Endothelial cell of umbilical vein (primary cell): ENCODE results near the gene EIF3K. TPM values are rescaled to one million over a fixed set of nuclear protein-coding genes. Genes with fewer than 3 reads are reported as not detected.

Experiments used
- BruUV-seq: library from RNA; stranded (reverse); fragments of 400-500 nt; replicated peaks from 2 replicates; lab custom pipeline; 2021; lab: Mats Ljungman, UMichigan
- CTCF ChIA-PET: fragments of 300-600, 350-600 bp; sonication (Branson Sonifier 250); formaldehyde crosslinking; loops from one replicate; lab custom pipeline; 2021; ENCODE audit warnings: antibody characterized with exemption, inconsistent platforms; lab: Charles Lee
- POLR2A ChIA-PET: fragments of 300-600, 350-600 bp; sonication (Branson Sonifier 250); formaldehyde crosslinking; loops from one replicate; lab custom pipeline; 2021; ENCODE audit warnings: antibody characterized with exemption, inconsistent platforms; lab: Charles Lee
- DNase-seq: peaks from one replicate; pipeline ENCODE4 v3.0.0-alpha.2; 2011; ENCODE audit warnings: low read depth, low spot score
- FAIRE-seq: peaks from 2 replicates; lab custom pipeline; 2011; peaks lifted over from hg19 to GRCh38; lab: Jason Lieb, UNC
- H2AFZ ChIP-seq: 2 replicates; pipeline ENCODE4 v1.6.0; 2012; ENCODE audit warnings: low read depth, low read length, control low read depth, inconsistent platforms
- H3K27ac ChIP-seq: 2 replicates; pipeline ENCODE4 v1.5.1; 2011; ENCODE audit warnings: low read depth, mild to moderate bottlenecking, control low read depth, low read length, moderate library complexity; ENCODE audit not compliant: insufficient read depth
- H3K27me3 ChIP-seq, 2 experiments: 2 replicates each; pipeline versions ENCODE4 v1.6.0 to v1.6.1; 2011; ENCODE audit warnings: low read length in 2 of 2, mixed read lengths in 1 of 2; ENCODE audit not compliant: control insufficient read depth in 2 of 2, insufficient read depth in 2 of 2
- H3K36me3 ChIP-seq, 2 experiments: 2 replicates in 1 of 2; 3 replicates in 1 of 2; pipeline ENCODE4 v1.5.1; 2011; ENCODE audit warnings: low read length in 2 of 2, mild to moderate bottlenecking in 1 of 2, moderate library complexity in 1 of 2; ENCODE audit not compliant: control insufficient read depth in 2 of 2, insufficient read depth in 2 of 2; ENCODE audit errors: extremely low read depth in 1 of 2
- H3K4me1 ChIP-seq: 3 replicates; pipeline ENCODE4 v1.5.1; 2011; ENCODE audit warnings: mild to moderate bottlenecking, low read length; ENCODE audit not compliant: control insufficient read depth, insufficient read depth; ENCODE audit errors: extremely low read depth
- H3K4me2 ChIP-seq: 2 replicates; pipeline ENCODE4 v1.6.1; 2011; ENCODE audit warnings: low read length, control low read depth, mixed read lengths; ENCODE audit not compliant: insufficient read depth
- H3K4me3 ChIP-seq, 3 experiments: fragments of 200-600 bp in 1 of 3; sonication (generic), shearing (Covaris generic) in 1 of 3; replicated peaks in 1 of 3; 2 replicates each; pipeline ENCODE4 v1.5.1; 2011 to 2016; ENCODE audit warnings: control low read depth in 3 of 3, low read length in 3 of 3, mild to moderate bottlenecking in 2 of 3, inconsistent platforms in 1 of 3, low read depth in 1 of 3, moderate library complexity in 1 of 3; ENCODE audit not compliant: insufficient read depth in 1 of 3
- H3K79me2 ChIP-seq: 2 replicates; pipeline ENCODE4 v1.6.0; 2012; ENCODE audit warnings: low read length, inconsistent platforms; ENCODE audit not compliant: control insufficient read depth, insufficient read depth
- H3K9ac ChIP-seq: replicated peaks from 2 replicates; pipeline ENCODE3; 2011; ENCODE audit warnings: low read length, control low read depth; ENCODE audit not compliant: insufficient read depth; ENCODE audit errors: extremely low read depth
- H3K9me1 ChIP-seq: replicated peaks from 3 replicates; pipeline ENCODE4 v1.6.0; 2011; ENCODE audit warnings: mild to moderate bottlenecking, low read length; ENCODE audit not compliant: control insufficient read depth, insufficient read depth; ENCODE audit errors: extremely low read depth
- H3K9me3 ChIP-seq: replicated peaks from 2 replicates; pipeline ENCODE4 v1.5.1; 2012; ENCODE audit warnings: low read length, inconsistent platforms; ENCODE audit not compliant: control insufficient read depth, insufficient read depth
- H4K20me1 ChIP-seq: replicated peaks from 2 replicates; pipeline ENCODE3; 2011; ENCODE audit warnings: mild to moderate bottlenecking, low read length; ENCODE audit not compliant: control insufficient read depth, insufficient read depth; ENCODE audit errors: extremely low read depth
- CTCF ChIP-seq, 2 donors: IDR thresholded peaks; 1 replicate in 1 of 2; 2 replicates in 1 of 2; pipeline ENCODE4 v1.5.1; 2011; ENCODE audit warnings: low read length in 2 of 2, mild to moderate bottlenecking in 2 of 2, moderate library complexity in 2 of 2, control low read depth in 1 of 2, inconsistent platforms in 1 of 2, low read depth in 1 of 2; ENCODE audit not compliant: insufficient read depth in 1 of 2; ENCODE audit errors: extremely low read depth in 1 of 2
- EZH2 ChIP-seq: IDR thresholded peaks from 2 replicates; pipeline ENCODE4 v1.6.1; 2012; ENCODE audit warnings: borderline replicate concordance, low read depth, mild to moderate bottlenecking, moderate library complexity, low read length, inconsistent platforms; ENCODE audit not compliant: severe bottlenecking
- FOS ChIP-seq: IDR thresholded peaks from 2 replicates; pipeline ENCODE4 v1.6.1; 2011; ENCODE audit warnings: mild to moderate bottlenecking, low read length, moderate library complexity, borderline replicate concordance; ENCODE audit not compliant: insufficient read depth
- GATA2 ChIP-seq: IDR thresholded peaks from 2 replicates; pipeline ENCODE4 v1.7.0; 2011; ENCODE audit warnings: low read depth, mild to moderate bottlenecking, moderate library complexity, mixed read lengths, low read length; ENCODE audit not compliant: insufficient read length, insufficient read depth
- JUN ChIP-seq: IDR thresholded peaks from 2 replicates; pipeline ENCODE4 v1.6.1; 2011; ENCODE audit warnings: borderline replicate concordance, low read depth; ENCODE audit not compliant: insufficient read length, insufficient read depth
- MAX ChIP-seq: IDR thresholded peaks from 2 replicates; pipeline ENCODE4 v1.6.1; 2011; ENCODE audit not compliant: insufficient read depth, insufficient read length
- MYC ChIP-seq: IDR thresholded peaks from one replicate; pipeline ENCODE4 v1.6.1; 2011; ENCODE audit warnings: mild to moderate bottlenecking, low read depth, low read length
- POLR2A ChIP-seq: IDR thresholded peaks from 2 replicates; pipeline ENCODE4 v1.6.1; 2012; ENCODE audit warnings: low read depth, mild to moderate bottlenecking, control low read depth, low read length
- POLR2AphosphoS5 ChIP-seq: IDR thresholded peaks from 2 replicates; pipeline ENCODE4 v1.6.1; 2012; ENCODE audit warnings: low read depth, mild to moderate bottlenecking, control low read depth, low read length, moderate library complexity; ENCODE audit not compliant: insufficient read depth
- dilution Hi-C: fragments of 300-500 bp; cut with MboI; formaldehyde crosslinking; loops from one replicate; pipeline ENCODE4 v1.15.0; 2019; ENCODE audit warnings: low sequenced_read_pairs; ENCODE audit not compliant: extremely low pct_ligation_motif_present
- intact Hi-C: fragments of 100-400 bp; cut with micrococcal nuclease; formaldehyde crosslinking; loops from one replicate; pipeline ENCODE4 v1.10.0; 2022
- polyA plus RNA-seq, 4 experiments: library from polyadenylated mRNA; depleted of rRNA in 3 of 4; stranded (reverse) in 3 of 4; unstranded in 1 of 4; fragments of >200 nt; gene quantifications; 2 replicates each; pipeline versions ENCODE4 v1.2.1 to v1.2.3, GENCODE V29; 2011 to 2012; ENCODE audit warnings: missing spikeins in 1 of 4
- total RNA-seq: library from RNA; stranded (reverse); gene quantifications from 2 replicates; pipeline ENCODE4 v1.2.3, GENCODE V29; 2021

The EIF3K gene
- total and polyA plus RNA-seq, 2 donors (not counting 3 experiments of a cell fraction or from before 2014, with no cell fraction given), result 267 to 584 TPM

- Histone ChIP-seq H4K20me1 (no peaks in the 10 kb centered on the region), H3K4me2 (no peak overlapping the region), H3K4me3 (no peak overlapping the region), H3K27ac (peak overlapping the region; percentile 90), H3K9ac (no peak overlapping the region), H3K4me1 (peaks cover 66% of the 10 kb centered on the region), H3K9me3 (no peaks in the 10 kb centered on the region), H3K27me3 (no peaks in the 10 kb centered on the region), H2AFZ (no peak overlapping the region), H3K79me2 (peaks cover 84% of the 10 kb centered on the region), H3K36me3 (no peaks in the 10 kb centered on the region), H3K9me1 (no peaks in the 10 kb centered on the region)
- no TSS peak for BruUV-seq
- DNase-seq, result no peak
- intact Hi-C loops (no loop called here), dilution Hi-C loops (no loop called here)
- ChIA-PET POLR2A (no interaction called here), CTCF (interaction anchor here (1.0 to 2.0 kb wide), 7 partner anchors 15 to 48 kb away, joined by 3 to 10 read pairs (median 6); no protein-coding TSS in a partner anchor)
- no peak for FAIRE-seq
- no peak for TF ChIP-seq MAX
- TF ChIP-seq EZH2, result no peak
- TF ChIP-seq CTCF (IDR thresholded peaks at IDR 0.05; ENCODE audit: extremely low read depth in 1 of 2, insufficient read depth in 1 of 2, low read depth in 1 of 2, low read length in 2 of 2), result no peak
- TF ChIP-seq JUN, result no peak
- no peak for TF ChIP-seq GATA2
- no peak for TF ChIP-seq POLR2A
- no peak for TF ChIP-seq POLR2AphosphoS5
- TF ChIP-seq MYC, result no peak
- TF ChIP-seq FOS, result no peak
Measured at GRCh38 chr19:38682195-38682867, 63.3 kb downstream of the EIF3K start.
